HG03558 (cell line): ENCODE data around the gene PARD3.
"Not testable (repeated sequence)": the region's sequence is repeated elsewhere in the genome, so short reads cannot be mapped to it uniquely, and the experiment has no call there.

Experiments used
- ATAC-seq: cut with Tn5 transposase; IDR thresholded peaks from one replicate; pipeline ENCODE4 v1.9.1; 2021; ENCODE audit warnings: moderate number of reproducible peaks; ENCODE audit not compliant: unreplicated experiment; ENCODE audit errors: extremely low read depth

Gene PARD3

GRCh38 chr10:34815185-34816084, at the start of gene PARD3:
Gene PARD3 (minus strand): TSS chr10:34815296. CDS start chr10:34814995, 301 bp downstream.
- ATAC-seq = no peak

- ATAC-seq = no peak
Observed at GRCh38 chr10:34864149-34865067, 49.3 kb upstream of the PARD3 start.

- ATAC-seq = no peak
Observed at GRCh38 chr10:34862892-34863291, 47.8 kb upstream of the PARD3 start.

GRCh38 chr10:34861293-34862021, 46.4 kb upstream of the PARD3 start:
- no peak for ATAC-seq

GRCh38 chr10:34859170-34859569, 44.1 kb upstream of the PARD3 start:
- ATAC-seq = no peak

GRCh38 chr10:34858003-34858402, 42.9 kb upstream of the PARD3 start:
- no peak for ATAC-seq

- ATAC-seq = no peak
Observed at GRCh38 chr10:34854147-34854601, 39.1 kb upstream of the PARD3 start.

- no peak for ATAC-seq
Observed at GRCh38 chr10:34853357-34853756, 38.3 kb upstream of the PARD3 start.

GRCh38 chr10:34850558-34850957, 35.5 kb upstream of the PARD3 start:
- no peak for ATAC-seq

- ATAC-seq = no peak
Observed at GRCh38 chr10:34850036-34850435, 34.9 kb upstream of the PARD3 start.

GRCh38 chr10:34845070-34845469, 30.0 kb upstream of the PARD3 start:
- no peak for ATAC-seq

- ATAC-seq = no peak
Observed at GRCh38 chr10:34844448-34844847, 29.4 kb upstream of the PARD3 start.

- not testable (repeated sequence) for ATAC-seq
Observed at GRCh38 chr10:34843470-34843869, 28.4 kb upstream of the PARD3 start.

- ATAC-seq = no peak
Observed at GRCh38 chr10:34838366-34838900, 23.3 kb upstream of the PARD3 start.

- ATAC-seq = no peak
Observed at GRCh38 chr10:34835908-34836508, 20.9 kb upstream of the PARD3 start.

- ATAC-seq = no peak
Observed at GRCh38 chr10:34834274-34834673, 19.2 kb upstream of the PARD3 start.

- no peak for ATAC-seq
Observed at GRCh38 chr10:34830217-34830822, 15.2 kb upstream of the PARD3 start.

GRCh38 chr10:34826857-34827766, 12.0 kb upstream of the PARD3 start:
- no peak for ATAC-seq
